NCI-H526 (cell line): ENCODE measurements around the gene MERTK.
"Not testable (repeated sequence)": the region's sequence is repeated elsewhere in the genome, so short reads cannot be mapped to it uniquely, and the experiment has no call there.

Experiments used
- DNase-seq, 2 experiments: peaks; one replicate each; lab custom pipeline; 2025; lab: John Stamatoyannopoulos, UW

The MERTK gene

GRCh38 chr2:111909997-111910396 lies 11.6 kb downstream of the MERTK start:
- not testable (repeated sequence) for DNase-seq

GRCh38 chr2:111910609-111911277 lies 12.3 kb downstream of the MERTK start:
- no peak for DNase-seq

- DNase-seq: not testable (repeated sequence)
These were observed 13.0 kb downstream of the MERTK start for GRCh38 chr2:111911295-111911977.

- DNase-seq: no peak
These were observed 14.1 kb downstream of the MERTK start for GRCh38 chr2:111912547-111912946.

- no peak for DNase-seq
These were observed 18.7 kb downstream of the MERTK start for GRCh38 chr2:111917106-111917505.

GRCh38 chr2:111918383-111918806 lies 20.0 kb downstream of the MERTK start:
- DNase-seq: peak; percentile 17 to 62

GRCh38 chr2:111919365-111919764 lies 21.0 kb downstream of the MERTK start:
- no peak for DNase-seq

GRCh38 chr2:111919794-111920608 lies 21.6 kb downstream of the MERTK start:
- no peak for DNase-seq

GRCh38 chr2:111923276-111923804 lies 24.9 kb downstream of the MERTK start:
- DNase-seq: no peak

- DNase-seq: no peak
These were observed 26.3 kb downstream of the MERTK start for GRCh38 chr2:111924617-111925107.

GRCh38 chr2:111927723-111928122 lies 29.3 kb downstream of the MERTK start:
- DNase-seq: no peak

GRCh38 chr2:111930409-111930808 lies 32.0 kb downstream of the MERTK start:
- DNase-seq: no peak

GRCh38 chr2:111930875-111931274 lies 32.5 kb downstream of the MERTK start:
- no peak for DNase-seq

GRCh38 chr2:111932841-111933291 lies 34.5 kb downstream of the MERTK start:
- DNase-seq: no peak

- DNase-seq: not testable (repeated sequence)
These were observed 35.5 kb downstream of the MERTK start for GRCh38 chr2:111933900-111934299.

GRCh38 chr2:111936881-111937280 lies 38.5 kb downstream of the MERTK start:
- no peak for DNase-seq

- DNase-seq: no peak
These were observed 40.0 kb downstream of the MERTK start for GRCh38 chr2:111938392-111938791.

GRCh38 chr2:111940333-111941196 lies 42.2 kb downstream of the MERTK start:
- no peak for DNase-seq

GRCh38 chr2:111941531-111941930 lies 43.1 kb downstream of the MERTK start:
- DNase-seq: no peak

GRCh38 chr2:111944531-111945210 lies 46.3 kb downstream of the MERTK start:
- DNase-seq: peak; percentile 30 to 60
